ENCODE results near the gene LMTK2.
A peak's percentile ranks its signal among the peaks of the same experiment; 100 is the strongest.
"Not testable (repeated sequence)": the region's sequence is repeated elsewhere in the genome, so short reads cannot be mapped to it uniquely, and the experiment has no call there.

The LMTK2 gene

GRCh38 chr7:98107313-98107721, 655 bp downstream of the LMTK2 start:
- DNase-seq, result no peak

- DNase-seq, result no peak
These were observed 3.8 kb downstream of the LMTK2 start for GRCh38 chr7:98110249-98111022.

GRCh38 chr7:98112077-98112476, 5.4 kb downstream of the LMTK2 start:
- DNase-seq, result no peak

GRCh38 chr7:98115746-98116525, 9.3 kb downstream of the LMTK2 start:
- no peak for DNase-seq

GRCh38 chr7:98116656-98117461, 10.2 kb downstream of the LMTK2 start:
- no peak for DNase-seq

- no peak for DNase-seq
These were observed 12.7 kb downstream of the LMTK2 start for GRCh38 chr7:98119256-98119918.

- no peak for DNase-seq
These were observed 13.9 kb downstream of the LMTK2 start for GRCh38 chr7:98120559-98120958.

GRCh38 chr7:98121388-98121787, 14.7 kb downstream of the LMTK2 start:
- DNase-seq, result not testable (repeated sequence)

GRCh38 chr7:98123365-98123696, 16.7 kb downstream of the LMTK2 start:
- no peak for DNase-seq

GRCh38 chr7:98125759-98126158, 19.1 kb downstream of the LMTK2 start:
- DNase-seq, result no peak

- no peak for DNase-seq
These were observed 19.9 kb downstream of the LMTK2 start for GRCh38 chr7:98126311-98127142.

- no peak for DNase-seq
These were observed 21.7 kb downstream of the LMTK2 start for GRCh38 chr7:98128346-98128745.

- DNase-seq, result no peak
These were observed 24.3 kb downstream of the LMTK2 start for GRCh38 chr7:98130959-98131358.

GRCh38 chr7:98133181-98133580, 26.5 kb downstream of the LMTK2 start:
- DNase-seq, result peak; percentile 47

GRCh38 chr7:98133621-98134303, 27.1 kb downstream of the LMTK2 start:
- peak; percentile 3 for DNase-seq

- DNase-seq, result no peak
These were observed 28.0 kb downstream of the LMTK2 start for GRCh38 chr7:98134420-98135228.

GRCh38 chr7:98135984-98136383, 29.3 kb downstream of the LMTK2 start:
- no peak for DNase-seq

- no peak for DNase-seq
These were observed 29.8 kb downstream of the LMTK2 start for GRCh38 chr7:98136423-98136822.

GRCh38 chr7:98137134-98137825, 30.6 kb downstream of the LMTK2 start:
- no peak for DNase-seq

- DNase-seq, result peak; percentile 21
These were observed 31.1 kb downstream of the LMTK2 start for GRCh38 chr7:98137826-98138151.

Measured in CD4-positive, alpha-beta T cell treated with Interleukin-10 for 1 hour (primary cell).